HUES48 (cell line): ENCODE data around the gene ZFAND3.

Experiments
- H3K27ac ChIP-seq: one replicate; pipeline ENCODE4 v1.7.0; 2013; ENCODE audit warnings: low read depth, low read length, inconsistent platforms
- H3K27me3 ChIP-seq: 2 replicates; pipeline ENCODE4 v1.6.1; 2013; ENCODE audit warnings: mild to moderate bottlenecking, low read length; ENCODE audit not compliant: control insufficient read depth, insufficient read depth
- H3K36me3 ChIP-seq: 2 replicates; pipeline ENCODE4 v1.6.1; 2013; ENCODE audit warnings: low read length; ENCODE audit not compliant: control insufficient read depth, insufficient read depth
- H3K4me1 ChIP-seq: 2 replicates; pipeline ENCODE4 v1.6.1; 2013; ENCODE audit warnings: mild to moderate bottlenecking, low read length; ENCODE audit not compliant: control insufficient read depth, insufficient read depth
- H3K4me3 ChIP-seq: 2 replicates; pipeline ENCODE4 v1.5.1; 2013; ENCODE audit warnings: mild to moderate bottlenecking, low read depth, low read length
- H3K9ac ChIP-seq: 2 replicates; pipeline ENCODE4 v1.6.1; 2013; ENCODE audit warnings: mild to moderate bottlenecking, low read depth, low read length, moderate library complexity
- H3K9me3 ChIP-seq: 2 replicates; pipeline ENCODE4 v1.6.1; 2013; ENCODE audit warnings: low read length; ENCODE audit not compliant: control insufficient read depth, insufficient read depth

The ZFAND3 gene

GRCh38 chr6:37897321-37897720 lies 77.8 kb downstream of the ZFAND3 start:
- no peaks in the 10 kb centered on the region for H3K9me3 ChIP-seq
- no peak overlapping the region; the same call in 1 of the 2 replicates for H3K4me3 ChIP-seq
- H3K27ac ChIP-seq, result no peak overlapping the region
- H3K9ac ChIP-seq, result no peak overlapping the region
- no peaks in the 10 kb centered on the region for H3K27me3 ChIP-seq
- H3K4me1 ChIP-seq, result peaks cover 18% of the 10 kb centered on the region; the same call in 1 of the 2 replicates
- H3K36me3 ChIP-seq, result no peaks in the 10 kb centered on the region

GRCh38 chr6:37897818-37898515 lies 78.4 kb downstream of the ZFAND3 start:
- Histone ChIP-seq H3K9me3 (no peaks in the 10 kb centered on the region), H3K9ac (no peak overlapping the region), H3K4me3 (no peak overlapping the region; the same call in 1 of the 2 replicates), H3K27me3 (no peaks in the 10 kb centered on the region), H3K4me1 (peaks cover 18% of the 10 kb centered on the region; the same call in 1 of the 2 replicates), H3K36me3 (no peaks in the 10 kb centered on the region), H3K27ac (no peak overlapping the region)

- H3K9ac ChIP-seq, result no peak overlapping the region
- no peak overlapping the region for H3K27ac ChIP-seq
- H3K36me3 ChIP-seq, result no peaks in the 10 kb centered on the region
- H3K4me3 ChIP-seq, result no peak overlapping the region
- H3K27me3 ChIP-seq, result no peaks in the 10 kb centered on the region
- no peaks in the 10 kb centered on the region for H3K9me3 ChIP-seq
- H3K4me1 ChIP-seq, result peaks cover 12% of the 10 kb centered on the region
These were observed 84.1 kb downstream of the ZFAND3 start for GRCh38 chr6:37903351-37904340.

- no peaks in the 10 kb centered on the region for H3K27me3 ChIP-seq
- no peak overlapping the region for H3K4me3 ChIP-seq
- no peaks in the 10 kb centered on the region for H3K9me3 ChIP-seq
- no peaks in the 10 kb centered on the region for H3K36me3 ChIP-seq
- no peak overlapping the region for H3K9ac ChIP-seq
- no peak overlapping the region for H3K27ac ChIP-seq
- H3K4me1 ChIP-seq, result peaks cover 12% of the 10 kb centered on the region
These were observed 85.1 kb downstream of the ZFAND3 start for GRCh38 chr6:37904590-37904989.

- H3K36me3 ChIP-seq, result no peaks in the 10 kb centered on the region
- peaks cover 12% of the 10 kb centered on the region for H3K4me1 ChIP-seq
- no peaks in the 10 kb centered on the region for H3K27me3 ChIP-seq
- H3K9ac ChIP-seq, result no peak overlapping the region
- H3K4me3 ChIP-seq, result no peak overlapping the region
- H3K9me3 ChIP-seq, result no peaks in the 10 kb centered on the region
- no peak overlapping the region for H3K27ac ChIP-seq
These were observed 86.6 kb downstream of the ZFAND3 start for GRCh38 chr6:37906121-37906520.

GRCh38 chr6:37910998-37911397 lies 91.5 kb downstream of the ZFAND3 start:
- H3K4me3 ChIP-seq, result no peak overlapping the region
- no peak overlapping the region for H3K27ac ChIP-seq
- no peaks in the 10 kb centered on the region for H3K27me3 ChIP-seq
- no peaks in the 10 kb centered on the region for H3K9me3 ChIP-seq
- H3K4me1 ChIP-seq, result no peaks in the 10 kb centered on the region
- no peak overlapping the region for H3K9ac ChIP-seq
- H3K36me3 ChIP-seq, result no peaks in the 10 kb centered on the region

GRCh38 chr6:37913210-37913609 lies 93.7 kb downstream of the ZFAND3 start:
- Histone ChIP-seq H3K27ac (no peak overlapping the region), H3K4me3 (no peak overlapping the region), H3K36me3 (no peaks in the 10 kb centered on the region), H3K27me3 (no peaks in the 10 kb centered on the region), H3K4me1 (no peaks in the 10 kb centered on the region), H3K9me3 (no peaks in the 10 kb centered on the region), H3K9ac (no peak overlapping the region)

- Histone ChIP-seq H3K27me3 (no peaks in the 10 kb centered on the region), H3K4me3 (no peak overlapping the region), H3K9ac (no peak overlapping the region), H3K27ac (no peak overlapping the region), H3K4me1 (peaks cover 9% of the 10 kb centered on the region; the same call in 1 of the 2 replicates), H3K9me3 (no peaks in the 10 kb centered on the region), H3K36me3 (no peaks in the 10 kb centered on the region)
These were observed 95.9 kb downstream of the ZFAND3 start for GRCh38 chr6:37915463-37915862.

GRCh38 chr6:37916149-37916548 lies 96.6 kb downstream of the ZFAND3 start:
- no peak overlapping the region for H3K9ac ChIP-seq
- peaks cover 16% of the 10 kb centered on the region; the same call in 1 of the 2 replicates for H3K4me1 ChIP-seq
- H3K9me3 ChIP-seq, result no peaks in the 10 kb centered on the region
- no peaks in the 10 kb centered on the region for H3K27me3 ChIP-seq
- no peak overlapping the region for H3K4me3 ChIP-seq
- H3K27ac ChIP-seq, result no peak overlapping the region
- no peaks in the 10 kb centered on the region for H3K36me3 ChIP-seq

- Histone ChIP-seq H3K27ac (no peak overlapping the region), H3K9ac (no peak overlapping the region), H3K9me3 (no peaks in the 10 kb centered on the region), H3K36me3 (no peaks in the 10 kb centered on the region), H3K4me3 (no peak overlapping the region), H3K4me1 (peaks cover 17% of the 10 kb centered on the region; the same call in 1 of the 2 replicates), H3K27me3 (no peaks in the 10 kb centered on the region)
These were observed 97.1 kb downstream of the ZFAND3 start for GRCh38 chr6:37916675-37917074.

GRCh38 chr6:37917566-37917965 lies 98.0 kb downstream of the ZFAND3 start:
- Histone ChIP-seq H3K27me3 (no peaks in the 10 kb centered on the region), H3K27ac (no peak overlapping the region), H3K36me3 (no peaks in the 10 kb centered on the region), H3K9ac (no peak overlapping the region), H3K9me3 (no peaks in the 10 kb centered on the region), H3K4me3 (no peak overlapping the region), H3K4me1 (peaks cover 17% of the 10 kb centered on the region; the same call in 1 of the 2 replicates)
